BE2C (cell line): ENCODE data around the gene CMTM1.

Source experiments
- DNase-seq: peaks from one replicate; pipeline ENCODE4 v3.0.0-alpha.2; 2020
- H3K27me3 ChIP-seq: fragments of 250-450 bp; sonication (Bioruptor Pico); 2 replicates; pipeline ENCODE4 v1.5.1; 2020; ENCODE audit warnings: mild to moderate bottlenecking
- H3K36me3 ChIP-seq: fragments of 250-450 bp; sonication (Bioruptor Pico); 2 replicates; pipeline ENCODE4 v1.5.1; 2020; ENCODE audit warnings: mild to moderate bottlenecking
- H3K4me1 ChIP-seq: fragments of 250-450 bp; sonication (Bioruptor Pico); 2 replicates; pipeline ENCODE4 v1.5.1; 2020
- H3K4me3 ChIP-seq: 2 replicates; pipeline ENCODE4 v1.5.1; 2011; ENCODE audit warnings: low read depth, low read length
- H3K9me3 ChIP-seq: fragments of 250-450 bp; sonication (Bioruptor Pico); 2 replicates; pipeline ENCODE4 v1.5.1; 2020
- TF ChIP-seq, protein P1 (sequence below): IDR thresholded peaks from 2 replicates; pipeline ENCODE4 v1.5.1; 2012; ENCODE audit warnings: mild to moderate bottlenecking, low read depth, low read length

Gene CMTM1

DNA sequence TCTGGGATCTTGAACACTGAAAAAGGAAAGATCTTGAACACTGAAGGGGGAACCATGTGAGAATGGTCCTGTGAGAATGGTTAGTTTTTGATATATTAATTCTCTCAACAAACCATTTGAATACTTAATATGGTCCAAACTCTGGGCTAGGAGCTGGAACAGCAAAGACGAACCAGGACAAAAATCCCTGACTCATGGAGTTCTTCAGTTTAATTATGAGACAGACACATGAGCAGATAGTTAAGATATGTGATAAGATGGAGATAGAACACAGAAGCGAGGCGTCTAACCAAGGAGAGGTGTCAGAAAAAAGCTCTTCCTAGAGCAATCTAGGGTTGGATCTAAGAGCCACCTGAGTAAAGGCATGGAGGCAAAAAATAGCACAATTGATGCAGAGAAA lies 12.2 kb upstream of the CMTM1 start:
- TF ChIP-seq, protein P1, sequence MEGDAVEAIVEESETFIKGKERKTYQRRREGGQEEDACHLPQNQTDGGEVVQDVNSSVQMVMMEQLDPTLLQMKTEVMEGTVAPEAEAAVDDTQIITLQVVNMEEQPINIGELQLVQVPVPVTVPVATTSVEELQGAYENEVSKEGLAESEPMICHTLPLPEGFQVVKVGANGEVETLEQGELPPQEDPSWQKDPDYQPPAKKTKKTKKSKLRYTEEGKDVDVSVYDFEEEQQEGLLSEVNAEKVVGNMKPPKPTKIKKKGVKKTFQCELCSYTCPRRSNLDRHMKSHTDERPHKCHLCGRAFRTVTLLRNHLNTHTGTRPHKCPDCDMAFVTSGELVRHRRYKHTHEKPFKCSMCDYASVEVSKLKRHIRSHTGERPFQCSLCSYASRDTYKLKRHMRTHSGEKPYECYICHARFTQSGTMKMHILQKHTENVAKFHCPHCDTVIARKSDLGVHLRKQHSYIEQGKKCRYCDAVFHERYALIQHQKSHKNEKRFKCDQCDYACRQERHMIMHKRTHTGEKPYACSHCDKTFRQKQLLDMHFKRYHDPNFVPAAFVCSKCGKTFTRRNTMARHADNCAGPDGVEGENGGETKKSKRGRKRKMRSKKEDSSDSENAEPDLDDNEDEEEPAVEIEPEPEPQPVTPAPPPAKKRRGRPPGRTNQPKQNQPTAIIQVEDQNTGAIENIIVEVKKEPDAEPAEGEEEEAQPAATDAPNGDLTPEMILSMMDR: no peak
- Histone ChIP-seq H3K36me3 (no peaks in the 10 kb centered on the region), H3K9me3 (no peaks in the 10 kb centered on the region), H3K4me3 (no peak overlapping the region), H3K4me1 (no peaks in the 10 kb centered on the region; the same call in 1 of the 2 replicates), H3K27me3 (no peaks in the 10 kb centered on the region)
- DNase-seq: no peak

DNA sequence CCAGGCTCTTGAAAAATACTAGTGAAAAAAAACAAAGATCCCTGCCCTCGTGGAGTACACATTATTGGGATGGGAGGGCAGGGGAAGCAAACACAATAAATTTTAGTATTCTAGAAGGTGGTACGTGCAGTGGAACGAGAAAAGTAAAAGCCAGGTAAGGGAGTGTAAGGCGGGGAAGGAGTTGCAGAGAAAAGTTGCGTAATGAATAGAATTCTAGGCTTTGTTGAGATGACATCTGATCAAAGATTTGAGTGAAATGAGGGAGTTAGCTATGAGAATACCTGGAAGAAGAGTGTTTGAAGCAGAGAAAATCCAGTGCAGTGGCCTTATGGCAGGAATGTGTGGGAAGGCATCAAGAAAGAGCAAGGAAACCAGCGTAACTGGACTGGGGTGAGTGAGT lies 11.7 kb upstream of the CMTM1 start:
- no peaks in the 10 kb centered on the region for H3K4me1 ChIP-seq
- no peaks in the 10 kb centered on the region for H3K27me3 ChIP-seq
- no peaks in the 10 kb centered on the region for H3K36me3 ChIP-seq
- H3K4me3 ChIP-seq: no peak overlapping the region
- DNase-seq: no peak
- no peaks in the 10 kb centered on the region for H3K9me3 ChIP-seq
- TF ChIP-seq, protein P1: no peak

DNA sequence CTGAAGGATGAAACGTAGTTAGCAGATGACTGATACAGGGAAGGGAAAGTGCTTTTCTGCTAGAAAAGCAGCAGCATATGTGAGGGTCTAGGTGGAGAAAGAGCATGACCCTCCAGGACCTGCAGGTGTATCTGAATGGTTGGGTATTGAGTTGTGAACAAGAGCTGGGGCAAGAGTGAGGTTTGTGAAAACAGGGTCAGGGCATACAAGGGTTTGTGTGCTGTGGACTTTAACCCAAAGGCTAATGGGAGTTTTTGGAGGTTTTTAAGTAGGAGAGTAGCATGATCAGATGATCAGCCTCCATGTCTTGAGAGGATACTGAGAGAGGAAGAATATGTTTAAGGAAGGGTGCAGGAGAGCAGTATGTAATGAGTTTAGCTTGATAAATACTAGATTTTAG lies 6.1 kb upstream of the CMTM1 start:
- Histone ChIP-seq H3K27me3 (no peaks in the 10 kb centered on the region), H3K36me3 (peaks cover 3% of the 10 kb centered on the region; the same call in 1 of the 2 replicates), H3K9me3 (no peaks in the 10 kb centered on the region), H3K4me1 (no peaks in the 10 kb centered on the region), H3K4me3 (no peak overlapping the region)
- TF ChIP-seq, protein P1: no peak
- no peak for DNase-seq

DNA sequence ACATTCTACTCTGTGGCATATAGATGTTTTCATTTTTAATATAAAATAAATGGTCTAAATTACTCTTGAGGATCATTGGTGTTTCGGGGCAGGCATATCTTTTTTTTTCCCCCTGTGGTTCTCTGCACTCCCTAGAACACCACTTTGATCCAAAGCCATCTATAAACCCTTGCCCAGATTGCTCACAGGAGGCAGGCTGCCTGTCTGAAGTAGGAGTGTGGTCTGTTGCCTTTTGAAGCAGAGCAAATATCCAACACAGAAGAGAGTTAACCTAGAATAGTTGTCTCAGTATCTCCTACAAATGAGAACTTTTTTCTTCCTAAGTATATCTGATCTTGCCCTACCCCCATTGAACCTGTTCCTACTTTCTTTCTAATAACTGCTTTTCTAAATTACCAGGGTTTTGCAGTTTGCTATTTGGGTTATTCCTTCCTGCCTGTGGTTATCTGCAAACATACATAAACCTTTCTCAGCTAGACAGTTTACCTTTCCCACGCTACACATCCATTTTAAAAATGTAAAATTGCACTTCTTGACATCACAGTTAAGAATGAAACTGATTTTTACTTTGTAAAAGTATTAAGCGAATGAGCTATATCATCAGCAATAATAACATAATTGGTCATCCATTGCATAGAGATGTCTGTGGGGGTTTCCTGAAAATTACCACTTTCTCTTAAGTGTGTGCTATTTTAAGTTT lies 4.7 kb upstream of the CMTM1 start:
- no peaks in the 10 kb centered on the region for H3K4me1 ChIP-seq
- no peaks in the 10 kb centered on the region for H3K27me3 ChIP-seq
- H3K4me3 ChIP-seq: no peak overlapping the region
- TF ChIP-seq, protein P1: no peak
- H3K36me3 ChIP-seq: peaks cover 3% of the 10 kb centered on the region; the same call in 1 of the 2 replicates
- no peaks in the 10 kb centered on the region for H3K9me3 ChIP-seq
- no peak for DNase-seq

DNA sequence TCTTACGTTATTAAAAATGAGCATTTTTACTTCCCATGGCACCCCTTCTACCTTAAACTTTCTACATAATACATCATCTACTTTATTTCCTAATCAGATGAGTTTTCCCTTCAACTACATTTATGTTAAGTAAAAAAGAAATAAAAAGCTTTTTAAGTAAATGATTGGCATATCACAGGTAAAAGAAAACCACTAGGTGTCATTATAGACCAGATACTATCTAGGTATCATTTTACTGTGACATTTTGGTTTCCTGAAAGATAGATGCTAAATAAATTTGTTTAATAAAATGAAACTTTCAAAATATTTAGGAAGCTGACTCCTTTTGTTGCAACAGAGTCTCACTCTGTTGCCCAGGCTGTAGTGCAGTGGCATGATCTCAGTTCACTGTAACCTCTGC lies 3.8 kb upstream of the CMTM1 start:
- Histone ChIP-seq H3K4me3 (no peak overlapping the region), H3K4me1 (no peaks in the 10 kb centered on the region), H3K27me3 (no peaks in the 10 kb centered on the region), H3K36me3 (peaks cover 6% of the 10 kb centered on the region; the same call in 1 of the 2 replicates), H3K9me3 (no peaks in the 10 kb centered on the region)
- TF ChIP-seq, protein P1: no peak
- no peak for DNase-seq

DNA sequence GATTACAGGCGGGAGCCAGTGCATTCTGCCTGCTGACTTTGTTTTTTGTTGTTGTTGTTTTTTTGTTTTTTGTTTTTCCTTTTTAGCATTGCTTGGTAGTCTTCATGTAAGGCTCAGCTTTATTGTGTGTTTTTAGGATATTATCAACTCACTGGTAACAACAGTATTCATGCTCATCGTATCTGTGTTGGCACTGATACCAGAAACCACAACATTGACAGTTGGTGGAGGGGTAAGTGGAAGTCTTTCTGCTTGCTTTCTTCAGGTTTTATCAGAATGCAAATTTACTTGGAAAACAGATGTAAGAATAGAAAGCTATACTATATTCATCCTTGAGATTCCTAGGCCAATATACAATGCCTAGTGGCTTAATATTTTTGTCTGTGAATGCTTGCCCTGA lies 3.3 kb upstream of the CMTM1 start:
- TF ChIP-seq, protein P1: no peak
- H3K4me3 ChIP-seq: no peak overlapping the region
- H3K4me1 ChIP-seq: no peaks in the 10 kb centered on the region
- H3K36me3 ChIP-seq: peaks cover 10% of the 10 kb centered on the region; the same call in 1 of the 2 replicates
- no peak for DNase-seq
- no peaks in the 10 kb centered on the region for H3K9me3 ChIP-seq
- H3K27me3 ChIP-seq: no peaks in the 10 kb centered on the region
